ENCODE results near the gene CENPM. TPM values are rescaled to one million over a fixed set of nuclear protein-coding genes. Genes with fewer than 3 reads are reported as not detected.

The CENPM gene
- total and polyA plus RNA-seq, 9 of the 15 experiments (the other 6 are each of a cell fraction or from before 2014, with no cell fraction given): 11.3 to 67.7 (median 32.3) TPM

DNA sequence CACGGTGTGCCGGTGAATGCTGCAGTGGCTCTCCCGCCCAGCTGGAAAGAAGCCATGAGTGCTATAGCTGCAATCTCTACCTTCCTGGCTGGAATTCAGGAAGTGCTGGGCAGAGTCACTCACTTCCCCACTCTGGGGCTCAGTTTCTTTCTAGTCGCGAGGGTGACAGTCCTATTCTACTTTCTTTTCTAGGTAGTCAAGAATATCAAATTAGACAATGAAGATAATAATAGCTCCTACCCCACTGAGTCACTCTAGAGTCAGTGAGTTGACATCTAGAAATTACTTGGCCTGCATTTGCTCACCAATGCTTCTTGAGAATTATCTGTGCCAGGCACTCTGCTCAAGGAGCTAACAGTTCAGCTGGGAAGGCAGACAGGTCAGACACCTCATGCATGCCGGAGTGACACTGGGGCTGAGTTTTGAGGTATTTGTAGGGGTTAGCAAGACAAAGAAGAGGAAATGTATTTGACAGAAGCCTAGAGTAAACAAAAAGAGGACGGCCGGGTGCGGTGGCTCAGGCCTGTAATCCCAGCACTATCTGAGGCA lies 3.2 kb downstream of the CENPM start:
- Histone ChIP-seq H3K79me2 (ENCODE audit: control insufficient read depth, insufficient read depth, low read length) (peaks cover 33% of the 10 kb centered on the region), H3K27me3 (ENCODE audit: control insufficient read depth in 2 of 2, insufficient read depth in 2 of 2, low read length in 2 of 2) (no peaks in the 10 kb centered on the region), H3K4me3 (no peak overlapping the region), H2AFZ (ENCODE audit: low read depth, low read length) (no peak overlapping the region), H3K9me3 (replicated peaks; ENCODE audit: control insufficient read depth, insufficient read depth, low read depth, low read length) (no peaks in the 10 kb centered on the region), H3K9ac (ENCODE audit: insufficient read depth in 1 of 2, low read depth in 2 of 2, low read length in 2 of 2) (no peak overlapping the region), H3K27ac (ENCODE audit: extremely low read depth, low read depth, low read length) (no peak overlapping the region), H3K4me1 (replicated peaks in 1 of 2; ENCODE audit: control insufficient read depth in 2 of 2, insufficient read depth in 2 of 2, low read length in 2 of 2) (peaks cover 8 to 31% of the 10 kb centered on the region in 2 experiments; a peak in 4 of 5 replicates), H3K9me1 (ENCODE audit: control insufficient read depth, insufficient read depth, low read length) (no peaks in the 10 kb centered on the region), H3K36me3 (ENCODE audit: control insufficient read depth, insufficient read depth, low read length) (peaks cover 57% of the 10 kb centered on the region), H4K20me1 (replicated peaks; ENCODE audit: control insufficient read depth, insufficient read depth, low read length) (peaks cover 15% of the 10 kb centered on the region; the same call in 1 of the 2 replicates), H3K4me2 (ENCODE audit: insufficient read depth, low read length) (no peak overlapping the region)
- CTCF ChIA-PET (ENCODE audit: low intra/inter-chr PET ratio): no interaction called here
- TF ChIP-seq NELFE (IDR thresholded peaks at IDR 0.05; ENCODE audit: insufficient read depth, insufficient read length): no peak
- no peak for TF ChIP-seq ZNF830 (CRISPR knock-in tag; IDR thresholded peaks at IDR 0.05)
- TF ChIP-seq ZKSCAN8 (CRISPR knock-in tag; IDR thresholded peaks at IDR 0.05): no peak
- 0 out of 2 replicates have a peak, but pooled peaks have one; percentile 7 for TF ChIP-seq SPI1 (IDR thresholded peaks at IDR 0.05; ENCODE audit: borderline replicate concordance, low read depth, low read length)
- BruUV-seq (replicated peaks): no TSS peak
- intact Hi-C loops (cut with micrococcal nuclease) (loop anchor here (5.0 kb wide), 1 partner anchor 121 kb away; no protein-coding TSS in a partner anchor), in situ Hi-C loops (cut with MboI) (loop anchor here (5.0 kb wide), 1 partner anchor 246 kb away; the partner anchor contains the start of gene MEI1)
- 85% methylated on average over 5 of the region's 9 CpGs for WGBS (ENCODE audit: insufficient coverage, low coverage, missing lambda C conversion rate)
- DNase-seq (ENCODE audit: extremely low read depth in 1 of 4, low spot score in 3 of 4) (no peak), FAIRE-seq (no peak), ATAC-seq (no peak)
- POLR2A ChIA-PET: interaction anchor here (0.6 kb wide), 1 partner anchor 188 kb away, joined by 3 read pairs; no protein-coding TSS in a partner anchor

Measured in K562 (cell line).